GM23338 (cell line): ENCODE data around the gene FOXJ1. TPM values are rescaled to one million over a fixed set of nuclear protein-coding genes. Genes with fewer than 3 reads are reported as not detected.

ENCODE experiments used
- ATAC-seq: fragments of 200-7000 bp; cut with Tn5 transposase; 3 replicates; pipeline ENCODE4 v1.9.1; 2020
- DNase-seq: peaks from one replicate; pipeline ENCODE4 v3.0.0-alpha.2; 2015; ENCODE audit warnings: low spot score
- H2AFZ ChIP-seq: fragments of 200-600 bp; sonication (generic); 2 replicates; pipeline ENCODE4 v1.8.0; 2016; ENCODE audit warnings: antibody characterized with exemption, mild to moderate bottlenecking, moderate library complexity
- H3F3A ChIP-seq: fragments of 200-600 bp; sonication (generic); replicated peaks from 2 replicates; pipeline ENCODE4 v1.8.0; 2017; ENCODE audit warnings: antibody characterized with exemption, mixed run types, low read depth
- H3K27ac ChIP-seq: fragments of 200-600 bp; sonication (generic); 2 replicates; pipeline ENCODE4 v1.6.1; 2016; ENCODE audit warnings: low read depth
- H3K27me3 ChIP-seq: fragments of 200-600 bp; sonication (generic); 2 replicates; pipeline ENCODE4 v1.8.0; 2016; ENCODE audit warnings: mild to moderate bottlenecking, mixed run types, moderate library complexity; ENCODE audit not compliant: insufficient read depth
- H3K36me3 ChIP-seq: fragments of 200-600 bp; sonication (generic); 2 replicates; pipeline ENCODE4 v1.8.0; 2016; ENCODE audit warnings: mild to moderate bottlenecking; ENCODE audit not compliant: insufficient read depth
- H3K4me1 ChIP-seq: fragments of 200-600 bp; sonication (generic); 2 replicates; pipeline ENCODE4 v1.8.0; 2016; ENCODE audit warnings: mild to moderate bottlenecking, moderate library complexity; ENCODE audit not compliant: insufficient read depth
- H3K4me2 ChIP-seq: fragments of 200-600 bp; sonication (generic); 2 replicates; pipeline ENCODE4 v1.7.1; 2017; ENCODE audit warnings: mixed run types
- H3K4me3 ChIP-seq: fragments of 200-600 bp; sonication (generic); 2 replicates; pipeline ENCODE4 v1.6.1; 2016; ENCODE audit warnings: mixed run types
- H3K79me2 ChIP-seq: fragments of 200-600 bp; sonication (generic); replicated peaks from 2 replicates; pipeline ENCODE4 v1.8.0; 2017; ENCODE audit warnings: mild to moderate bottlenecking; ENCODE audit not compliant: insufficient read depth
- H3K9me2 ChIP-seq: fragments of 200-600 bp; sonication (generic); 2 replicates; pipeline ENCODE4 v1.8.0; 2017; ENCODE audit not compliant: insufficient read depth
- H4K20me1 ChIP-seq: fragments of 200-600 bp; sonication (generic); replicated peaks from 2 replicates; pipeline ENCODE4 v1.8.0; 2017; ENCODE audit warnings: mild to moderate bottlenecking; ENCODE audit not compliant: insufficient read depth
- H3K27ac Mint-ChIP-seq: 2 replicates; pipeline ENCODE4 v1.8.0; 2020; ENCODE audit warnings: inconsistent platforms, mild to moderate bottlenecking, moderate library complexity, mixed read lengths
- H3K27me3 Mint-ChIP-seq: 3 replicates; pipeline ENCODE4 v1.8.0; 2022; ENCODE audit warnings: low read depth, mild to moderate bottlenecking, moderate library complexity, mixed read lengths, inconsistent platforms; ENCODE audit not compliant: insufficient read depth, poor library complexity
- H3K36me3 Mint-ChIP-seq: 3 replicates; pipeline ENCODE4 v1.8.0; 2021; ENCODE audit warnings: low read depth, mild to moderate bottlenecking, inconsistent platforms, moderate library complexity, mixed read lengths
- H3K4me1 Mint-ChIP-seq: 3 replicates; pipeline ENCODE4 v1.8.0; 2020; ENCODE audit warnings: mild to moderate bottlenecking, inconsistent platforms, mixed read lengths
- H3K4me3 Mint-ChIP-seq: 3 replicates; pipeline ENCODE4 v1.8.0; 2021; ENCODE audit warnings: moderate library complexity, mild to moderate bottlenecking, inconsistent platforms, mixed read lengths
- H3K9me3 Mint-ChIP-seq: 3 replicates; pipeline ENCODE4 v1.8.0; 2020; ENCODE audit warnings: moderate library complexity, mild to moderate bottlenecking, inconsistent platforms, mixed read lengths
- CREB1 ChIP-seq: fragments of 250-450 bp; sonication (Bioruptor Pico); IDR thresholded peaks from 2 replicates; pipeline ENCODE4 v1.5.0; 2020; ENCODE audit warnings: low read depth, mild to moderate bottlenecking, moderate library complexity
- EZH2 ChIP-seq: fragments of 200-600 bp; sonication (generic); IDR thresholded peaks from one replicate; pipeline ENCODE4 v1.8.0; 2017; ENCODE audit warnings: antibody characterized with exemption, mild to moderate bottlenecking, low read depth; ENCODE audit not compliant: unreplicated experiment
- EZH2phosphoT487 ChIP-seq: fragments of 200-600 bp; sonication (generic); IDR thresholded peaks from one replicate; pipeline ENCODE4 v1.8.1; 2018; ENCODE audit warnings: antibody characterized with exemption; ENCODE audit not compliant: unreplicated experiment
- NANOG ChIP-seq: IDR thresholded peaks from 2 replicates; pipeline ENCODE4 v1.6.1; 2016; ENCODE audit warnings: antibody characterized with exemption, borderline replicate concordance
- POLR2AphosphoS5 ChIP-seq: IDR thresholded peaks from 2 replicates; pipeline ENCODE4 v1.6.1; 2016; ENCODE audit warnings: antibody characterized with exemption, low read depth
- STAT1 ChIP-seq: IDR thresholded peaks from one replicate; pipeline ENCODE4 v1.6.1; 2016; ENCODE audit warnings: antibody characterized with exemption; ENCODE audit not compliant: unreplicated experiment
- ZNF331 ChIP-seq: fragments of 250-450 bp; sonication (Bioruptor Pico); IDR thresholded peaks from 2 replicates; pipeline ENCODE4 v1.5.0; 2020; ENCODE audit warnings: low read depth, mild to moderate bottlenecking, moderate library complexity
- ZNF462 ChIP-seq: fragments of 250-450 bp; sonication (Bioruptor Pico); IDR thresholded peaks from 2 replicates; pipeline ENCODE4 v1.5.0; 2020; ENCODE audit warnings: mild to moderate bottlenecking, moderate library complexity
- polyA plus RNA-seq: library from polyadenylated mRNA; unstranded; fragments of >200 nt; fragmentation: Nextera tagmentation; extraction: Ambion mirVana; gene quantifications from 2 replicates; pipeline ENCODE4 v1.2.1, GENCODE V29; 2016
- total RNA-seq: library from RNA; depleted of rRNA; stranded (reverse); fragments of >200 nt; shearing (Covaris generic); gene quantifications from 2 replicates; pipeline ENCODE4 v1.2.3, GENCODE V29; 2014

The FOXJ1 gene
- total and polyA plus RNA-seq, 2 experiments from 2014 or later = 2.3 to 12.3 TPM

DNA sequence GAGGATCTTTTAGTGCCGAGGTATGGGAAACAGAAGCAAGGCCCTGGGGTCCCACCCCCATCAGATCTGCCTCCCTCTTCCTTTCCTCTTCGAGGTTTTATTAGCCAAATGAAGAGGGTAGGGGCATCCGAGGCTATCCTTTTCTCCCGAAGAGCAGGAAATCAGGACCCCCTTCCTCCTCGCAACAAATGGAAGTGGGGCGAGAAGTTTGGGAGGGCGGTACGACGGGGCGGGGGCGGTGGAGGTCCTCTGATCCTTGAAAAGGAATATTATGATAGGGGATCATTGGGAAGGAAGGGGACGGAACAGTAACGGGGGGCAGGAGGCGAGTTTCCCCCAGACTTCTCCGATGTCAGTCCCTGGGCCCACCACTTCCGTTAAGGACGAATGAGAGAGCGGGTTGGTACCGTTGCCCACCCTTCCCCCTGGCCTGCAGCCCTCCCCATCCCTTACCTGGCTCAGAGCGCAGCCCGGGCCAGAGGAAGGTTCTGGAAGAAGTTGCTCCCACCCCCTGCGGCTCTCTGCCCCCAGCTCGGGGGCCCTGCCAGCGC lies 309 bp downstream of the FOXJ1 start:
- no peaks in the 10 kb centered on the region for H4K20me1 ChIP-seq
- Mint-ChIP-seq H3K36me3 (no peaks in the 10 kb centered on the region; the same call in 2 of the 3 replicates), H3K27me3 (peaks cover 76% of the 10 kb centered on the region), H3K4me1 (peaks cover 70% of the 10 kb centered on the region), H3K4me3 (peak overlapping the region; percentile 82), H3K27ac (no peak overlapping the region), H3K9me3 (no peaks in the 10 kb centered on the region; the same call in 2 of the 3 replicates)
- peak; percentile 2 for ATAC-seq
- TF ChIP-seq POLR2AphosphoS5 (no peak), ZNF462 (no peak)
- no peak overlapping the region for H3K27ac ChIP-seq
- peak; percentile 14 for DNase-seq
- H3K4me2 ChIP-seq = peak overlapping the region; percentile 91
- peaks cover 34% of the 10 kb centered on the region for H3F3A ChIP-seq
- H3K27me3 ChIP-seq = peaks cover 87% of the 10 kb centered on the region
- H3K4me1 ChIP-seq = peaks cover 86% of the 10 kb centered on the region
- no peak overlapping the region for H2AFZ ChIP-seq
- no peaks in the 10 kb centered on the region for H3K36me3 ChIP-seq
- H3K4me3 ChIP-seq = peak overlapping the region; percentile 85
- H3K9me2 ChIP-seq = no peaks in the 10 kb centered on the region
- no peaks in the 10 kb centered on the region for H3K79me2 ChIP-seq

DNA sequence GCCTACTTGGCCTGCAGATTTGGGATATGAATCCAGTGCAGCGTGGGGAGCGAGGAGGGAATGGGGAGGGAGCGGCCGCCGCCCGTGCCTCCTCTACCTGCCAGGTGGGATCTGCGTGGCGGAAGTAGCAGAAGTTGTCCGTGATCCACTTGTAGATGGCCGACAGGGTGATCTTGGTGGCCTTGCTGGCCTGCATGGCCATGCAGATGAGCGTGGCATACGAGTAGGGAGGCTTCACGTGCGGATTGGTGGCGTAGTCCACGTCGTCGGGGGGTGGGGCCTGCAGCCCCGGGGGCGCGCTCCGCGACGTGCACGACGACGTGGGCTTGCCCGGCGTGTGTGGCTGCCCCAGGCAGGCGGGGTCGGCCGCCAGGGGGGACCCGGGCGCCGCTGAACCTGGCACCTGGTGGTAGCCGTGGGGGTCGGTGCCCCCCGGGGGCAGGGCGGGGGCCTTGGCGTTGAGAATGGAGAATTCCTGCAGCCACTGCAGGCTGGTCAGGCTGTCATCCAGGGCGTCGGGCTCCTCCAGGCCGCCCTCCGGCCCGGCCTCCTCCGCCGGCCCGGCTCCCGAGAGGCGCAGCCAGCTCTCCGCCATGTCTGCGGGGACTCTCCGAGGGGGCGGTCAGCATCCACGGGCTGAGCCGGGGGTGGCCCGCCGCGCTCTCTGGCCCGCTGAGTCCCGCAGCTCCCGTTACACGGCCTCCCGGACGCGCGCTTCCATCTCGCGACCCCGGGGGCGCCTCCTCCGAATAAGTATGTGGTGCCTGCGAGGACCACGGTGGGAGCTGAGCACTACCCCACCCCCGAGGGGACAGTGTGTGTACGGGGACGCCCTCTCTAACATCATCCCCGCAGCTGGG lies 1.0 kb downstream of the FOXJ1 start:
- TF ChIP-seq POLR2AphosphoS5 (peak; percentile 40; the same call in 1 of the 2 replicates), NANOG (no peak), EZH2phosphoT487 (no peak), ZNF331 (no peak), EZH2 (peak; percentile 44), CREB1 (peak; percentile 32; the same call in 1 of the 2 replicates), STAT1 (no peak)
- no peaks in the 10 kb centered on the region; the same call in 2 of the 3 replicates for H3K36me3 Mint-ChIP-seq
- DNase-seq (peak; percentile 51), ATAC-seq (no peak; the same call in 2 of the 3 replicates)
- H3K9me3 Mint-ChIP-seq = no peaks in the 10 kb centered on the region; the same call in 2 of the 3 replicates
- peaks cover 77% of the 10 kb centered on the region for H3K27me3 Mint-ChIP-seq
- peak overlapping the region; percentile 91 for H3K4me2 ChIP-seq
- H3K27ac ChIP-seq = no peak overlapping the region
- H3K36me3 ChIP-seq = no peaks in the 10 kb centered on the region
- H3K79me2 ChIP-seq = no peaks in the 10 kb centered on the region
- no peaks in the 10 kb centered on the region for H4K20me1 ChIP-seq
- peaks cover 90% of the 10 kb centered on the region for H3K27me3 ChIP-seq
- H3K4me3 ChIP-seq = peak overlapping the region; percentile 85
- H3K4me3 Mint-ChIP-seq = peak overlapping the region; percentile 87
- H3K9me2 ChIP-seq = no peaks in the 10 kb centered on the region
- H3K4me1 ChIP-seq = peaks cover 84% of the 10 kb centered on the region
- peaks cover 67% of the 10 kb centered on the region for H3K4me1 Mint-ChIP-seq
- H3F3A ChIP-seq = peaks cover 30% of the 10 kb centered on the region
- no peak overlapping the region; the same call in 1 of the 2 replicates for H2AFZ ChIP-seq
- no peak overlapping the region for H3K27ac Mint-ChIP-seq
